Activated CD4-positive, alpha-beta T cell treated with anti-CD3 and anti-CD28 coated beads, Interleukin-2, amount 10 ng/mL, durations not matched to agents 24 days and 14 days (primary cell): ENCODE data around the gene ANK3. TPM values are rescaled to one million over a fixed set of nuclear protein-coding genes. Genes with fewer than 3 reads are reported as not detected.
A peak's percentile ranks its signal among the peaks of the same experiment; 100 is the strongest.

Source experiments
- DNase-seq: peaks from one replicate; pipeline ENCODE4 v3.0.0; 2022
- H3K27ac Mint-ChIP-seq: one replicate; pipeline ENCODE4 v1.8.0; 2022; ENCODE audit warnings: mild to moderate bottlenecking, mixed read lengths
- H3K27me3 Mint-ChIP-seq: one replicate; pipeline ENCODE4 v1.8.0; 2022; ENCODE audit warnings: mixed read lengths
- H3K36me3 Mint-ChIP-seq: one replicate; pipeline ENCODE4 v1.8.0; 2022; ENCODE audit warnings: low read depth, mild to moderate bottlenecking, mixed read lengths
- H3K4me1 Mint-ChIP-seq: one replicate; pipeline ENCODE4 v1.8.0; 2021; ENCODE audit warnings: mixed read lengths
- H3K4me3 Mint-ChIP-seq: one replicate; pipeline ENCODE4 v1.8.0; 2022; ENCODE audit warnings: mild to moderate bottlenecking, moderate library complexity, mixed read lengths
- H3K9me3 Mint-ChIP-seq: one replicate; pipeline ENCODE4 v1.8.0; 2021; ENCODE audit warnings: mixed read lengths
- intact Hi-C: fragments of 100-400 bp; cut with micrococcal nuclease; formaldehyde crosslinking; loops from one replicate; pipeline ENCODE4 v1.15.1; 2023
- total RNA-seq: library from RNA; stranded (reverse); gene quantifications from 2 replicates; pipeline ENCODE4 v1.2.3, GENCODE V29; 2022

The ANK3 gene
- total RNA-seq, 1 donor from 2014 or later, result 23.5 TPM

- H3K27ac Mint-ChIP-seq, result no peak overlapping the region
- no peaks in the 10 kb centered on the region for H3K9me3 Mint-ChIP-seq
- H3K4me1 Mint-ChIP-seq, result peaks cover 4% of the 10 kb centered on the region
- H3K27me3 Mint-ChIP-seq, result no peaks in the 10 kb centered on the region
- no peak overlapping the region for H3K4me3 Mint-ChIP-seq
- H3K36me3 Mint-ChIP-seq, result peaks cover 5% of the 10 kb centered on the region
- DNase-seq, result no peak
- intact Hi-C loops, result no loop called here
Observed at GRCh38 chr10:60142736-60143135, 246.9 kb downstream of the ANK3 start.

- intact Hi-C loops, result no loop called here
- H3K4me3 Mint-ChIP-seq, result no peak overlapping the region
- no peaks in the 10 kb centered on the region for H3K9me3 Mint-ChIP-seq
- H3K27ac Mint-ChIP-seq, result no peak overlapping the region
- H3K36me3 Mint-ChIP-seq, result peaks cover 5% of the 10 kb centered on the region
- peaks cover 4% of the 10 kb centered on the region for H3K4me1 Mint-ChIP-seq
- no peak for DNase-seq
- no peaks in the 10 kb centered on the region for H3K27me3 Mint-ChIP-seq
Observed at GRCh38 chr10:60141896-60142559, 247.6 kb downstream of the ANK3 start.

- intact Hi-C loops, result no loop called here
- Mint-ChIP-seq H3K27me3 (no peaks in the 10 kb centered on the region), H3K36me3 (peaks cover 5% of the 10 kb centered on the region), H3K4me1 (peaks cover 4% of the 10 kb centered on the region), H3K9me3 (no peaks in the 10 kb centered on the region), H3K27ac (no peak overlapping the region), H3K4me3 (no peak overlapping the region)
- no peak for DNase-seq
Observed at GRCh38 chr10:60140651-60141632, 248.7 kb downstream of the ANK3 start.

GRCh38 chr10:60139798-60140566, 249.7 kb downstream of the ANK3 start:
- peaks cover 4% of the 10 kb centered on the region for H3K4me1 Mint-ChIP-seq
- no peaks in the 10 kb centered on the region for H3K27me3 Mint-ChIP-seq
- intact Hi-C loops, result no loop called here
- H3K27ac Mint-ChIP-seq, result peak overlapping the region; percentile 16
- H3K36me3 Mint-ChIP-seq, result peaks cover 5% of the 10 kb centered on the region
- H3K9me3 Mint-ChIP-seq, result no peaks in the 10 kb centered on the region
- DNase-seq, result no peak
- H3K4me3 Mint-ChIP-seq, result no peak overlapping the region

- Mint-ChIP-seq H3K27me3 (no peaks in the 10 kb centered on the region), H3K9me3 (no peaks in the 10 kb centered on the region), H3K4me3 (no peak overlapping the region)
Observed at GRCh38 chr10:60139290-60139689, 250.4 kb downstream of the ANK3 start.

GRCh38 chr10:60138842-60139241, 250.8 kb downstream of the ANK3 start:
- Mint-ChIP-seq H3K9me3 (no peaks in the 10 kb centered on the region), H3K36me3 (peaks cover 9% of the 10 kb centered on the region), H3K27ac (no peak overlapping the region), H3K4me1 (peaks cover 10% of the 10 kb centered on the region), H3K4me3 (no peak overlapping the region), H3K27me3 (no peaks in the 10 kb centered on the region)
- no peak for DNase-seq
- intact Hi-C loops, result no loop called here

More at GRCh38 chr10:60139290-60139689, 250.4 kb downstream of the ANK3 start:
- Mint-ChIP-seq H3K27ac (no peak overlapping the region), H3K4me1 (peaks cover 10% of the 10 kb centered on the region), H3K36me3 (peaks cover 7% of the 10 kb centered on the region)
- no peak for DNase-seq
- intact Hi-C loops, result no loop called here

GRCh38 chr10:60138026-60138425, 251.6 kb downstream of the ANK3 start:
- Mint-ChIP-seq H3K27me3 (no peaks in the 10 kb centered on the region), H3K36me3 (peaks cover 9% of the 10 kb centered on the region), H3K9me3 (no peaks in the 10 kb centered on the region), H3K4me1 (peaks cover 10% of the 10 kb centered on the region), H3K27ac (no peak overlapping the region), H3K4me3 (no peak overlapping the region)
- no peak for DNase-seq
- intact Hi-C loops, result no loop called here

- H3K27ac Mint-ChIP-seq, result no peak overlapping the region
- intact Hi-C loops, result no loop called here
- H3K36me3 Mint-ChIP-seq, result peaks cover 10% of the 10 kb centered on the region
- no peak overlapping the region for H3K4me3 Mint-ChIP-seq
- H3K27me3 Mint-ChIP-seq, result no peaks in the 10 kb centered on the region
- H3K9me3 Mint-ChIP-seq, result no peaks in the 10 kb centered on the region
- H3K4me1 Mint-ChIP-seq, result peaks cover 10% of the 10 kb centered on the region
- DNase-seq, result no peak
Observed at GRCh38 chr10:60137292-60137992, 252.2 kb downstream of the ANK3 start.

GRCh38 chr10:60135020-60135419, 254.7 kb downstream of the ANK3 start:
- Mint-ChIP-seq H3K9me3 (no peaks in the 10 kb centered on the region), H3K4me1 (peaks cover 10% of the 10 kb centered on the region), H3K36me3 (peaks cover 16% of the 10 kb centered on the region), H3K27ac (no peak overlapping the region), H3K27me3 (no peaks in the 10 kb centered on the region), H3K4me3 (no peak overlapping the region)
- no peak for DNase-seq
- intact Hi-C loops, result no loop called here

GRCh38 chr10:60134548-60134947, 255.1 kb downstream of the ANK3 start:
- Mint-ChIP-seq H3K4me1 (peaks cover 10% of the 10 kb centered on the region), H3K9me3 (no peaks in the 10 kb centered on the region), H3K27me3 (no peaks in the 10 kb centered on the region), H3K4me3 (no peak overlapping the region), H3K27ac (no peak overlapping the region), H3K36me3 (peaks cover 16% of the 10 kb centered on the region)
- intact Hi-C loops, result no loop called here
- no peak for DNase-seq

- H3K27ac Mint-ChIP-seq, result no peak overlapping the region
- H3K36me3 Mint-ChIP-seq, result peaks cover 20% of the 10 kb centered on the region
- H3K4me1 Mint-ChIP-seq, result peaks cover 6% of the 10 kb centered on the region
- intact Hi-C loops, result no loop called here
- no peaks in the 10 kb centered on the region for H3K9me3 Mint-ChIP-seq
- no peak overlapping the region for H3K4me3 Mint-ChIP-seq
- no peaks in the 10 kb centered on the region for H3K27me3 Mint-ChIP-seq
- no peak for DNase-seq
Observed at GRCh38 chr10:60130130-60130579, 259.5 kb downstream of the ANK3 start.

GRCh38 chr10:60125895-60126294, 263.8 kb downstream of the ANK3 start:
- no peak overlapping the region for H3K4me3 Mint-ChIP-seq
- DNase-seq, result no peak

GRCh38 chr10:60124536-60124935, 265.1 kb downstream of the ANK3 start:
- intact Hi-C loops, result no loop called here
- Mint-ChIP-seq H3K27me3 (no peaks in the 10 kb centered on the region), H3K4me1 (no peaks in the 10 kb centered on the region), H3K9me3 (no peaks in the 10 kb centered on the region), H3K27ac (no peak overlapping the region), H3K36me3 (peaks cover 10% of the 10 kb centered on the region), H3K4me3 (no peak overlapping the region)
- DNase-seq, result no peak

More at GRCh38 chr10:60125895-60126294, 263.8 kb downstream of the ANK3 start:
- Mint-ChIP-seq H3K27ac (no peak overlapping the region), H3K9me3 (no peaks in the 10 kb centered on the region), H3K4me1 (no peaks in the 10 kb centered on the region), H3K36me3 (peaks cover 10% of the 10 kb centered on the region), H3K27me3 (no peaks in the 10 kb centered on the region)
- intact Hi-C loops, result no loop called here
